ENCODE data around the gene PHACTR1.

DNA sequence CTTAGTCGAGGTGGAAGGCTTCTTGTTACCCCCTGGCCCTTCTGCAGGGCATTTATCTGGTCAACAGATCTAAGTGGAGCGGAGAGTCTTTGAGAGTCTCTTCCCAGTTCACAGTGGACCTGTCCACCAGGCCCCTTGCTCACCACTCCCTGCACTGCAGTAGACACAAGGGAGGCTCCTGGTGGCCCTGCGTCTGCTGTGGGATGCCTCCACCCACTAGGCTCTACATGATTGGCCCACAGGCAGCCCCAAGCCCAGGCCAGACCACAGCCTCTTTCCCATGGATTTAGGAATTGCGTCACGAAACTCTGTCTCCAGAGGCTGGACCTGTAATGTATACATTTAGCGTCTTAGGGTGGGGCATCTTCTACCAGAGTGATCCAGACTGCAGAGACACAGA, 583.4 kb downstream of the PHACTR1 start:
- no peak for TF ChIP-seq POLR2A (IDR thresholded peaks at IDR 0.05; ENCODE audit: low read depth, low read length)
- TF ChIP-seq POLR2AphosphoS5 (IDR thresholded peaks at IDR 0.05; ENCODE audit: low read depth, low read length), result no peak

All from GM12892 (cell line).